GF-D8 (cell line): ENCODE results near the gene HEPACAM.

ENCODE experiments used
- DNase-seq: peaks from one replicate; lab custom pipeline; 2025; lab: John Stamatoyannopoulos, UW

HEPACAM gene

GRCh38 chr11:124942466-124943253, 6.8 kb upstream of the HEPACAM start:
- no peak for DNase-seq

- DNase-seq = no peak
Observed at GRCh38 chr11:124941703-124942102, 5.9 kb upstream of the HEPACAM start.

DNA sequence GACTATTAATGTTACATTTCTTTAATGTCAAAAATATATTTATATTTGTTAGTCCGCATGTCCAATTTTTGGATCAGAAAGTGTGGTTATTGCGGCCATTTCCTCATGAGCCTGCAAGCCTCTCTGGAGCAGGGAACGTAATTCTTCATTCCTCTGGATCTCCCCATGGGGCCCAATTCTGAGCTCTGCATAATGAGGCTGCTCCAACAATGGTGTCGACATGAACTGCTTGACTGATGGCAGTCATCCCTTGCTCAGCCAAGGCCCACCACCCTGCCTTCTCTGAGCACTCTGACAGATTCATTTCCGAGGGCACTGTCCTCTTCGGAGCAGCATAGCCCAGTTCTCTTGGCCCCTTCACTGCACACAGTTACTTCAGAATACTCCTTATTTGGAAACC, 3.1 kb upstream of the HEPACAM start:
- DNase-seq = no peak

GRCh38 chr11:124938206-124938765, 2.4 kb upstream of the HEPACAM start:
- DNase-seq = no peak

DNA sequence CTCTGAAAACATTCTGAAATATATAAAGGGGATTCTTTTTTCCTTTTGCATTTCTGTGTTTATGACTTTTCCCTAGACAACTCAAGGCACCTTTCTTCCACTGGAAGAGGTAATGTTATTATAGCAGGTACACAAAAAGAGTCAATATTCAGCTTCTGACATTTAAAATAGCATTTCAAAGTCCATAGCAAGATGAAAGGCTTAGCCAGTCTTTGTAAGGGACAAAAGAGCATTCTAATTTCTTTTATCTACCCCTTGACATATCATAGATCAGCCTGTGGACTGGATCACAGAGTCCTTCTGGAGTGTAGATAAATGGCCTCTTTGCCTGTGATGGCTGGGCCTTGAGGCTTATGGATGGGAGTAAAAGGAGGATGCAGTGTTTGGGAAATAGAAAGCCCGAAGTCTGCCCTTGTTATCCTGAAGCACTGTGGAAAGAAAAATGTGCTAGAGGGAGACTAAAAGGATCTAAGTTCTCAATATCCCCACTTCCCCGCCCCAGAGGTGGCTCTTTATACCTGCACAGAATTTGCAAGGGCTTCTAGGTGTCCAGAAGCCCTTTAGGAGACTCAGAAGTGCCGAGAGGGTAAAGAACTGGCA, 1.6 kb upstream of the HEPACAM start:
- no peak for DNase-seq

DNA sequence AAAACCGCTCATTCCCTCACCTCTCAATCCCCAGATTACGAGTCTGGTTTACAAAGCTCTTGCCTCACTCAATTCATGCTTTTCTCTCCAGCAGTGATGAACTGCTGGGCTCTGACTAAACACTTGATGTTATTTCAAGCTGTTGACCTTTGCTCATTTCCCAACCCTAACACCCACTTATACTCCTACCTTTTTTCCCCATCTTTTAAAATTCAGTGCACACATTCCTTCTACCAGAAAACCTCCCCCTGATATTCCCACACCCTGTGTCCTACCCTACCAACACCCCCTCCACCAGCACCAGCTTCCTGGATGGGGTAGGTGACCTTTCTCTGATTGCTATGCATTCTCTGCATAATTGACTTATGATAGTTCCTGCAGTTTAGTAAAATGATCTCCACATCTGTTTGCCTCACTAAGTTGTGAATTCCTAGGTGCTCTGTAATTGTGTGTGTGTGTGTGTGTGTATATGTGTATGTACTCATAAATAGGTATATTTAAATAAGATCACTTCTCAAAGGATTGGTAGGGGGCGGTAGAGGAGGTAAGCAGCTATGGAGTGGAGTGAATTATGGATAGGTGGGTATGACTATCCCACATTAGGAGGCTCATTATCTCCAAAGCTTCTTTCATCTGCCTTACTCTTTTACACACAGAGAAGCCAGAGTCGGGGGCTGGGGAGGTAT, 842 bp downstream of the HEPACAM start:
- DNase-seq = no peak

DNA sequence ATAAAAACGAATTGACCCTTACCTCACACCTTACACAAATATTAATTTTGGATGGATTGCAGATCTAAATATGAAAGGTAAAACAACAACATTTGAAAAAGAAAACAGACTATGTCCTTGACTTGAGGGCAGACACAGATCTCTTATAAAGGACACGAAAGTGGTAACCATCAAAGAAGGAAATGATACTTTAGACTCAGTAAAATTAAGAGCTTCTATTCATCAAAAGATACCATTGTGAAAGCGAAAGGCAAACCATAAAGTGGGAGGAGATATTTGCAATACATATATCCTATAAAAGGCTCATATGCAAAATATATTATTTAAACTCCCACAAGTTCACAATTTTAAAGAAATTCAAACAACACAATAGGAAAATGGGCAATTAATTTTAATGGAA, 5.0 kb downstream of the HEPACAM start:
- DNase-seq = no peak

- no peak for DNase-seq
Observed at GRCh38 chr11:124928942-124929665, 6.7 kb downstream of the HEPACAM start.

DNA sequence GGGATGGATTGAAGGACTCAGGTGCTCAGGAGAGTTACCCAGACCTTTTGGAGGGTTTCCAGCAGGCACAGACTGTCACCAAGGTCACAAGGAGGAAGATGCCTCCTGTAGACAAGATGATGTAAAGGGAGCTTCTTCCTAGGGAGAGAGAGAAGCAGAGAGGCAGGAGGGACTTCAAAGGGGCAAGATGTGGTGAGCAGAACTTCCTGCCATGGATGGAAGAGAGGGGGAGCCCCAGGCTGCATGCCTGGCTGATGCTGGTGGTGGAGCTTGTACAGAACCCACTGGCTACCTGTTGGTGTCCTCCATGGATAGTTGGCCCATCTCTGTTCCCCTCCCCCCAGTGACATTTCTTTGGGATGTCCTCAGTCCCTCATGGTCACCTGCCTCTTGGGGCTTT, 12.6 kb downstream of the HEPACAM start:
- no peak for DNase-seq

DNA sequence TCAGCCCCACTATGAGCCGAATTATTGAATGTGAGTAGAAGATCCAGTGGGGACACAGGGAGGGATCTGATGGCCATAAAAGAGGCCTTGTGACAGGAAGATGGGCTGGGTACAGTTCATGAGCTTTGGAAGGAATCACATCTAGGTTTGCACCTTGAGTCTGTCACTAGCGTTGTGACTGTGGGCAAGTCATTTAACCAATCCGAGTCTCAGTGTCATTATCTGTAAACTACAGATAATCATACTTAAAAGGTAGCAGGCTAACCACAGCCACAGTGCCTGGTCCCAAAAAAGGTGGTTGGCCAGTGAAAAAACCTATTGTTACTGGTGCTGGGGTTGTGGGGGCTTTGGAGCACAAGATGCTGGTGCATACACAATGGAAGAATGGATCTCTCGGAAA, 13.0 kb downstream of the HEPACAM start:
- DNase-seq = no peak

DNA sequence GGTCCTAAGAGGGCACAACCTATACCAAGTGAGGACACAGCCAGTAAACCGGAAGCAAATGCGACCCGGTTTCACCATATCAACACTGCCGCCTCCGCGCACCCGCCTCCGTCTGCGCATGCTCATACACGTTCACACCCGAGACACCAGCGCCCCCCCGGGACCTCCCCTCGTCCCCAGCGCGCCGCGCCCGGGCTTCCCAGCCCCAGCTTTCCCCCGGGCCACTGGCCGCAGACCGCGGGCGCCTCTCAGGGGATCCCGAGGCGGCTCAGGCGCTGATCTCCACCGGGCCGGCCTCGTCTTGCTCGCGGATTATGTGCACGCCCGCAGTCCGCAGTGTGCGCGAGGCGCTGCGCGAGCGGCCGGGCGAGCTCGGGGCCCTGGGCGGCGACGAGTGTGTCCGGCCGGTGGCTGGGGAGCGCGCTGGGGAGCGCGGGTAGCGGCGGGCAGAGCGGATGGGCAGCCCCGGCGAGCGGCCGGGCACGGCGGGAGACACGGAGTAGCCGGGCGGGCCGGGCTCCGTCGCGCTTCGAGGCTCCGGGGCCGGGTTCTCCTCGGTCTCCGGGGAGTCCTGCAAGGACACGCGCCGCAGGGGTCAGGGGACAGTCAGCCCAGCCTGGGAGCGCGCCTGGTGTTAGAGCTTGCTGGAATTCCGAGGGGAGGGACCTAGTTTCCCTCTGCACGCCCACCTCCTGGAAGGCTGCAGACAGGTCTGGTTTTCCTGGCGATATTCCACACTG, 14.8 kb downstream of the HEPACAM start:
- DNase-seq = no peak

DNA sequence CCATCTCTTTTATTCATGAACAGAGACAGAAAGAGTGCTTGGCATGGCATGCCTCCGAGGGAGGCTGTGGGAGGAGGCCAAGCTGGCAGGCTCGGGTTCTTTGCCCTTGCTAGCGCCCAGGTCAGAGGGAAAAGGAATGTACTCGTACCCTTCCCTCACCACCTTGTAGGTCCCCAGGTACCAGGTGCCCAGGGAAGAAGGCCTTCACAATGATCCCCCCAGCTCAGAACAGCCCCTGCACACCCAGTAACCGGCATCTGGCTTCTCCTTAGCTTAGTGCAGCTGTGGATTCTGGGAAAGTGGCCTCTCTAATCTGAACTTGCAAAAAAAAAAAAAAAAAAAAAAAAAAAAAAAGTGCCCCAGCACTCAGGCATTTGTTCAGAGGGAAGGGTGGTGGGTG, 15.5 kb downstream of the HEPACAM start:
- DNase-seq = no peak

- no peak for DNase-seq
Observed at GRCh38 chr11:124919898-124920297, 15.9 kb downstream of the HEPACAM start.

DNA sequence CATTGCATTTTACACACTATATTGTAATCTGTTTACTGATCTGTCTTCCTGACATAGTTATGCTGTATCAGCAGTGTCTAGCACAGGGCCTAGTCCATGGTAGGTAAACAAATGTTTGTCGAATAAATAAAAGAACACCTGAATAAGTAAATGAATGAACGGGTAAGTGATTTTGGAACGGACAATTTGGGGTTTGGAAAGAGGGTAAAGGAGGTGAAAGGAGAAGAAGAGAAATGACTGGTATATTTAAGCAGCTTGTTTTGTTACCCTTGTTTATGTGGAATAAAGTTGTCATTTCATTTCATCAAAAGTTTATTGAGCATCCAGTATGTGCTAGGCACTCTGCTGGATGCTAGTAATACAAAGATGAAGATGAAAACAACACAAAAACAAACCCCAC, 16.9 kb downstream of the HEPACAM start, which contains the start of gene HEPN1:
Gene HEPN1 (plus strand): TSS at position 301 of the 400 bp plus-strand sequence.
- no peak for DNase-seq

- no peak for DNase-seq
Observed at GRCh38 chr11:124917115-124917637, 18.7 kb downstream of the HEPACAM start.

DNA sequence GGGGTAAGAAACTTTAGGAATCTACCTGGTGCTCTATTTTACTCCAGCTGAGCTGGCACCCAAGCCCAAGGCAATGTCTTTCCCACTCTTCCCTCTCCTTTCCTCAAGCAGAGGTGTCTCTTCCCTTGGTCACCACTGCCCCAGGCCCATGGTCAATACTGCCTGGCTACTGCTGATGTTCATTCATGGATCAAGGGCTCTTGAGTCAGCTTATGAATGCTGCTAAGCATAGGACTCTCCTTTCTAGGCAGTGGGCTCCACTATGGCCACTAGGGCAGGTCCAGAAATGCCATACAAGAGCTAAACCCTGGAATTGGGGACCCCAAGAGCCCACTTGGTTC, 19.5 kb downstream of the HEPACAM start:
- no peak for DNase-seq

DNA sequence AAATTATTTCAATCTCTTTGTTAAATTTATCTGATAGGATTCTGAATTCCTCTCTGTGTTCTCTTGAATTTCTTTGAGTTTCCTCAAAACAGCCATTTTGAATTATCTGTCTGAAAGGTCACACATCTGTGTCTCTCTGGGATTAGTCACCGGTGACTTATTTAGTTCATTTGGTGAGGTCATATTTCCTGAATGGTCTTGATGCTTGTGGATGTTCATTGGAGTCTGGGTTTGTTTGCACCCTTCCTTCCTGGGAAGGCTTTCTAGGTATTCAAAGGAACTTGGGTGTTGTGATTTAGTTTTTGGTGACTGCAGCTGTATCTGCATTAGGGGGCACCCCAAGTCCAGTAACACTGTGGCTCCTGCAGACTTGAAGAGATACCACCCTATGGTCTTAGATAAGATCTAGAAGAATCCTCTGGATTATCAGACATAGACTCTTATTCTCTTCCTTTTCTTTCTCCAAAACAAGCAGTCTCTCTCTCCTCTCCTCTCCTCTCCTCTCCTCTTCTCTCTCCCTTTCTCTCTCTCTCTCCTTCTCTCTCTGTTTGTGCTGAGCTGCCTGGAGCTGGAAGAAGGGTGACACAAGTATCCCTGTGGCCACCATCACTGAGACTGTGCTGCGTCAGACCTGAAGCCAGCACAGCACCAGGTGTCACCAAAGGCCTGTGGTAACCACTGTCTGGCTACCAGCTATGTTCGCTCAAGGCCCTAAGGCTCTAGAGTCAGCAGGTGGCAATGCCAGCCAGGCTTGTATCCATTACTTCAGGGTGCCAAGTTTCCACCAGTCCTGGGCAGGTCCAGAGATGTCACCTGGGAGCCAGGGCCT, 20.1 kb downstream of the HEPACAM start:
- DNase-seq = no peak

DNA sequence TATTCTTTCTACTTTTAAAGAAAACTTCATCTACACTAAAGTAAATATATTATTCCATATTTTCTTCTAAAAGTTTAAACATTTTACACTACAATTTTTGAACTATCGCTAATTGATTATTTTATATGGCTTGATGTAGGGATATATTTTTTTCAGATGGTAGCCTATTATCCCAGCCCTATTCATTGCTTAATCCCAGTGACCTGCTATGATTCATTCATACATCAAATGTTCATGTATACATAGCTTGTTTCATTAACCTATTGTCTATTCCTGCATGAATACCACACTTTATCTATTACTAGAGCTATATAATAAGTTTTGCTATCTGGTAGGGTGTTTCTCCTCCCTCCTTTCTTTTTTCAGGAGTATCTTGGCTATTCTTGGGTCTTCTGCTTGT, 33.2 kb downstream of the HEPACAM start:
- DNase-seq = no peak

DNA sequence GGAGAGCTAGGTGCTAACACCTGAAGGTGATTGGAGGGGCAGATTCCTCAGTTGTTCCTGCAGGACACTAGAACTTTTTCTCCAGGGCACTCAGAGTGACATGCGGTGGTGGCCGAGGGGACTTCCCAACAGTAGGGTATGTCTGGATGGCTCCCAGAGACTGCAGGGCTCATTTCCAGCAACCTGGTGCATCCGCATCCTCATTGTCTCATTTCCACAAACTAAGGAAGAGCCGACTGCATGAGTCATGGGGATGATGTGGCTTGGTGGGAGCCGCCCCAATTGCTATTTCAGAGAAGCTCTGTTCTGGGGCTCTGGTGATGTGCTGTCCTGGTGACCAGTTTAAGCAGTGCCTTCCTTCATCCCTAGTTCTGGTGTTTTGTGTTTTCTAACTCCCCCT, 35.4 kb downstream of the HEPACAM start:
- no peak for DNase-seq

DNA sequence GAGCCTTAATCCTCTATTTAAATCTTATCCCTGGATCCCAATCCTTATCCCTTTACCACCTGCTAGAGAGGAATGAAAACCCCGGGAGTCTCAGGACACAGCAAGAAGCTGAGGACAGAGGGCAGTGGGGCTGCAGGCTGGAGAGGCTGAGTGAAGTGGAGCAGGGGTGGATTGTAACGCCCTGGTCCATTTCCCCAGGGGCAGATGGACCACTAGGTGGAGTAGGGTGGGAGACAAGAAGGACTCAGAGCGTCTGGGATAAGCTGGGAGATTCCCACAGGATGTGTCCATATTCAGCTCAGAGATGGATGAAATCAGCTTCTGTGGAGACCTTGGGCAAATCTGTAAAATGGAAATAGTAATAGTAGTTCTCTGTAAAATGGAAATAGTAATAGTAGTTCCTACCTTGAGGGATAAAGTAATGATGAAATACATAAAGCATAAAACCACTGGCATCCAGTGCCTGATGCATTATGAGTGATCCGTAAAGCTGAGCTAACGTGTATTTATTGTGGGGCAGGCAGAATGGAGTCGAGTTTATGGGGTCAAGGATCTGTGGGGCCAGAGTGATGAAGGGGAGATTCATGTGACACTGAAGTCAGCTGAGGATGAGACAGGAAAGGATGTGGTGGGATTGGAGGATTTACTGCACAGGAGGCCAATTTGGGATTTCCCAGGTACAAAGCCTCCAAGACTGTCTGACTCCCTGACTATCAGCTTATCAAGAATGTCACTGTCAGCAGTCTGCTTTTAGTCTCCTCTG, 36.3 kb downstream of the HEPACAM start:
- no peak for DNase-seq
